Measurements from ENCODE around the gene IL18R1.

Gene IL18R1

DNA sequence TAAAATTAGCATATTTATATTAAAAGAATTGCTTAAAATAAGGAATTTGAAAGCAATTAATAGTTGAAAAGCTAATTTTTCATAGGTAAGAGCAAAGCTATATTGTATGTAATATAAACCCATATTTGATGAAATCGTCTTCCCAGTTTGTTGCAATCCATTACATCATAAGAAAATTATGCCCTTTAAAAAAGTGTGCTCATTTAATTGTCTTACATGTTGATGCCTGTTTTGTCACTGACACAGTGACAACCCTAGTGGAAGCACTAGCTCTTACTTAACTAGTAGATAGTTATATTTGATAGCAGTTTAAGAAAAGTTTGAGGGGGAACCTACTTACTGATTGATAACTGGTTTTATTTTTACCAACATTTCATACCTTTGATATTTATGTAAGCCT, 37.3 kb downstream of the IL18R1 start:
- no peak for DNase-seq

DNA sequence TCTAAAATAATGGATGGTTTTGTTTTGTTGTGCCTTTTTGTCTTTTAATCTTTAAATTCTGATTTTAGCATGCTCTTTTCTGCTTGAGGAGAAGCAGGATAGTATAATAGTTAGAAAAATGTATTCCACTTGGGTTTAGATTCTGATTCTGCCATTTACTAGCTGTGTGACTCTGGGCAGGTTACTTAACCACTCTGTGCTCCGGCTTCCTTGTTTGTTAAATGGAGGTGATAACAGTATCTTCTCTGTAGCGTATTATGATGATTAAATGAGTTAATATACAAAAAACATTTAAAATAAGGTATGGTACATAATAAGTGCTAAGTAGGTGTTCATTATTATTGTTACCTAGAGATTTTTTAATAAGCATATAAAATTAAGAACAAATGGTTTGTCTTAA, 40.4 kb downstream of the IL18R1 start:
- no peak for DNase-seq

DNA sequence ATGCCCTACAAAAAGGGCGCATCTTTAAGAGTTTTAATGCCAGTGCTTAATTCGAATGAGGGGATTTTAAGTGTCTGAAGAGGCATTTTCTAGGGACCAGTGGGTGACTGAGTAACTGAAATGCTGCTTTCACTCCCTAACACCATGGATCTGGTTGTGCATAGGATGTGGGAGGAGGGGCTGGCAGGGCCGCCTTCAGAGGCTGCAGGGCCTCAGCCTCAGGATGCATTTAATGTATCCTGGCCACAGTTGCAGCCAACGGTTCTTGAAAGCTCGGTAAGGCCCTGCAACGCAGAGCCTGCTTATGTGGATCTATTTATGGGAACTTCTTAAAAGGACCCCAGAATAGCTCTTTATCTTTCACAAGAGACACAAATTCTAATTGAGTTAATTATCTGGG, 41.6 kb downstream of the IL18R1 start:
- DNase-seq = no peak

DNA sequence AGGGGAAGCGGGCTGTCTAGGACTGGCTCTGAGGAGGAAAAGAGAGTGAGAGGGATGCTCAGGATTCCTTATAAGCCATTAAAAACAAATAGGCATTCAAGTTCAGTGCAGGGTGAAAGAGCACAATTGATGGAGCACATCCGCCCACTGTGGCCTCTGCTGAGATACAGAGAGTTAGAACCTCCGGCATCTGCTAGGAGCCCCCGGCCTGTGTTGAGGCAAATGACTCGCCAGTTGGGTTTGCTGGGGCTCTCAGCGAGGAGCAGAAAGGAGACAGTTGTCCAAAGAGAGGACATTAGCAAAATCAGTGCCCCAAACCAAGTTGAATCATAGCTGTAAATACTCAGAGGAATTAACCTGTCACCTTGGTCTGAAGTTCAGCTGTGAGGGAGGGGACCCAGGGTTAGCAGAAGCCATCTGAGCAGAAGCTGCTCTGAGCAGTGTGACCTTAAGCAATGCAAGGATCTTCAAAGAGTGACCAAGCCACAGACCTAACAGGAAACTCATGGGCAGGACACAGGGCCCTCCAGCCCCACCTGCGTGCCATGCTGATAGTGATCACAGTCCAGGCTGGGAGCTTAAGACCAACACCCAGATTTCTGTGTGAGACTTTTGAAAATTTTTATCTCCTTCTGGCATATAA, 44.0 kb downstream of the IL18R1 start:
- no peak for DNase-seq

DNA sequence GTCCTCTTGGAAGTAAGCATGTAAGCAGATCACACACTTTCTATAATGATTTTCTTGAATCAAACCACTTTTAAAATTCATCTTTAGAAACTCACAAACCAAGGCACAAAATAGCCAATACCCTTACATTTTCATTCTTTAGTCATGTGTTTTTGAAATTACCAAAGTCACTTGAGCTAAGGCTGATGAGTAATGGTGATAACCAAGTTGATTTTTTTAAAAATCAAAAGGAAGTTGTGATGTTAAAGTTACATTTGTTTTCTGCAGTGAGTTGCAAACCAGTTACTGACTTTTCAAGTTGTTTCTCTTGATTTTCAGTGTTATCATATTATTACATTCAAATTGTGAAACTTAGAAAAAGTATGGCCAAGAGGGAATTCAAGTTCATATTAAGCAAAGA, 45.9 kb downstream of the IL18R1 start:
- DNase-seq = no peak

DNA sequence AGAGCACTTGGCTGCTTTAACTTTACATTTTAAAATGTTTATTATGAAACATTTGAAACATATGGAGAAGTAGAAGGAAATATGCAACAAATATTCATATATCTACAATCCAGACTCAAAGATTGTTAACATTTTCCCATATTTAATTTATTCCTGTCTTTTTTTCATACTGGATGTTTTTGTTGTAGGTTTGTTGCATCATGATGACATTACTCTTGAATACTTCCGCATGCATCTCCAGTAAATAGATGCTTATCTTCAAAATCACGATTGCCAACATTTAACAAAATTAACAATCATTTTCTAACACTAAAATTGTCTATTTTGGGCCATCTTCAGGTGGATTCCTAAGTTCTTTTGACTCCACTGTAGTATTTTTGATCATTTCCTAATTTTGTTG, 46.3 kb downstream of the IL18R1 start:
- no peak for DNase-seq

DNA sequence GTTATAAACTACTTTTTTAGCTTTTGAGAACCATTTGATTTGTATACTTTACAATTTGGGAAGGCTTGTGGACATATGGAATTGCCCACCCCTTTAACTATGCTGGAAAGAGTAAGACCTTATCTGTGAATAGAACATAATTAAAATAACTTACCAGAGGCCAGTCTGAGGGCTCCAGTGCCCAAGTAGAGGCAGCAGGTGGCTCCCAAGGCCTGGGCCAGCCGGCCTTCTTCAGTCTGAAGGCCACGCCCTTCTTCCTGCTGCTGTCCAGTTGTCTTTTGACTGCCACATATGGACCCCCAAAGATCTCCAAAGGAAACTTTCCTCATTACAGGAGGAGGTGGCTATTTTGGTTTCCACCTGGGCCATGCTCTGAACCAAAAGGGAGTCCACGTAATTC, 55.4 kb downstream of the IL18R1 start:
- DNase-seq = no peak

DNA sequence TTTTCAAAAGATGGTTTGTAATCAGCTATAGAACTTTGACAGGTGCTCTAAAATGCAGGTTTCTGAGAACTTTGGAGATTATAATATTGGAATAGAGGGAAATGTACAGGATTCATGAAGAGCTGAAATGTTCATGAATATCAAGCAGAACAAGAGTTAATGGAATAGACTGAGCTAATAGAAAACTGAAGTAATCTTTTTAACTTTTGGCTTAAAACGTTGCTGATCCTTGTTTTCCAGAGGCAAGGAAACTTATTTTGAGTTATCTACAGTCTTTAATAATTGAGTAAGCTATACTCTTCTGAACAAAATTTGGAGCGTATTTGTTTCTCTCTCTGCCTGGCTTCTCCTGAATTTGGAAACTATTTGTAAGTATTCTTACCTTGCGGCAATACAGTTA, 56.6 kb downstream of the IL18R1 start:
- DNase-seq = no peak

DNA sequence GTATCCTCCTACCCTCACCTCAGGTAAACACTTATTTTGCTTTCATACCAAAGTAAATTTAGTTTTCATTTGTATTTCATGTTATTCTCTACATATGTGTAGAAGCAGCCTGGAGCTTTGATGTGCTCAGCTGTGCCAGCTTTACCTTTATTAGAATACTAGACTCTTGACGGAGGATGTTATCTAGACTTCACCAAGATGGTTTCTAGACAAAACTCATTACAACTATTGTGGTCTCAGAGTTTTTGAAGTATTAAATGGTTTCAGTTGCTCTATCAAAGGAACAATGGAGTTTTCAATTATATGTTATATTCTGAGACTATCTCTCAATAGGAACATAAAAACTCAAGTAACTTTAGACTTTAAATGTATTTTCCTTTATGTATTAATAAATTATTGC, 62.4 kb downstream of the IL18R1 start:
- DNase-seq = no peak

DNA sequence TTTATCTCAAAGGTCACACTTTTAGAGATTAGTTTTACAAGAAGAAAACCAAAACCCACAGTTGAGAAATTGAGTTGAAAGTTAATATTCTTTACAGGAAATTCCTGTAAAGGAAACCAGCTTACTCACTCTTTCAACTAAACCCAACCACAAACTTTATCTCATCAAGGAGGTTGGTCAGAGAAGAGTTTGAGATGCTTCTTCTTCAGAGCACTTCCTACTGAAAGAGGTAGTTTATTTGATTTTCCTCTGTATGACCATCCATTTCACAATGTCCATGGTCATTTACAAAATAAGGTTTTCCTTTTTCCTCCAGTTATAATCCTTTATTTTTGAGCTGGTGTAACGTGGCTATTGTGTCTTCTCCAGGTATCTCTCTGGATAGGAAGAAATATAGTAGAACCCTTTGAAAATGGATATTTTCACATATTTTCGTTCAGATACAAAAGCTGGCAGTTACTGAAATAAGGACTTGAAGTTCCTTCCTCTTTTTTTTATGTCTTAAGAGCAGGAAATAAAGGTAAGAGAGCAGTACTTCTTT, 62.9 kb downstream of the IL18R1 start:
- no peak for DNase-seq

DNA sequence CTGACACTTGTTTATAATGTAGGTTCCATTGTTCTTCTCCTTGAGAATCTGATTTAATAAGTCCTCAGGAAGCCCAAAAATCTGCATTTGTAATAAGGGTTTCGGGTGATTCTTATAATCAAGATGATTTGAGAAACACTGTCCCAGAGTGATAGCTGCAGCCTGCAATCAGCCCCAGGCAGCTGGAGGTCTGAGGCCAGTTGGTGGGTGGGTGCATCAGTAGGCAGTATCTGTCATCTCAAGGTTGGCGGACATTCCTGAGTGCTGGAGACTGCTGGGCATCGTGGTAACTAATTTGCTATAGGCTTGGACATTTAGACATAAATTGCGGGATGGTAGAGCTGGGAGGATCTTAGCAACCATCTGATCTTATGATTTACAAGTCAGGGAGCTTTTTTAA, 64.7 kb downstream of the IL18R1 start:
- no peak for DNase-seq

DNA sequence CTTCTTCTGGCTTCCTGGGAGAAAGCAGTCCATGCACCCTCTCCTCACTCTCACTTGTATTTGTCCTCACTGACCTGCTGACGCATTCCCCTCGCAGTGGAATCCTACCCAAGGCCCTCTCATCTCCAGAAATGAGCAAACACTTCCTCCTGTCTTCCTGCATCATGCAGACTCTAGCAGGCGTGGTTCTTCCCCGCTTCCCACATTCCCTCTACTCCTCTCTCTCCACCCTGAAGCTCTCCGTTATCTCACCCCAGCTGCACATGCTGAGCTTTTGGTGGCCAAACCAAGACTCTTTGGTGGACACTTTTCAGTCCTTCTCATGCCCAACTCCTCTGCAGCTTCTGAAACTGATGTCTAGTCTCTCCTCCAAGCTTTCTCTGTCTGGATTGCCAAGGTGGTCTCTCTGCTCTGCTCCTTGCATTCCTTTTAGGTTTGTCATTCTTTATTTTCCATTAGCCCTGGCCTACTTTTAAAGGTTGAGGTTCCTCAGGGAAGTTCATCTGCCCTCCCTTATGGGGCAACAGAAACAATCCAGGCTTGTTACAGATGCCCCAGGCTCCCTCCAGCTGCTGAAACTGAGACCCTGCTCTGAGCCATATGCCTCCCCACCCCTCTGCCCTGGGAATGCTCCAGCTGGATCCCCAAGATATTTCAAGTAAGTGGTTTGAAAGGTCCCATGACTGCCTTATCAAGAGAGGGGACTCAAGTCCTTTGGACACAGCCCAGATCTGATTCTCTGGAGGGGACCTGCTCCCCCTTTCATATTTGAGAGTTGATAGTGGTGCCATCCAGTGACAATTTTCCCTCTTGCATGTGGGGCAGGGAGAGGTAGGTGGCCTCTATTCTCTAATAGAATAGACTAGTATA, 66.5 kb downstream of the IL18R1 start:
- no peak for DNase-seq

DNA sequence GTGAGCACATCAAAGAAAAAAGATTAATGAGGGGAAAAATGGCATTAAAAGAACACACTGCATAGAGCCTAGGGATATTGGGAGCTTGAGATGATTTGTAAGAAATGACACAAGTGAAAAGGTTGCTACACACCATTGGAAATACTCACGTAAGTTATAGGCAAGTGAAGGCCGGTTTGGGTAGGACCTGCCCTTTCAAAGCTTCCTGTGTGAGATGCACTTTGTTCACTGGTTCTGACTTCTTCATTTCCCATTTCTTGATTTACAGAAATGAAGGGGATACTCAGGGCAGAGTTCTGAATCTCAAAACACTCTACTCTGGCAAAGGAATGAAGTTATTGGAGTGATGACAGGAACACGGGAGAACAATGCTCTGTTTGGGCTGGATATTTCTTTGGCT, 67.3 kb downstream of the IL18R1 start, which contains the start of gene IL18RAP:
TSS of gene IL18RAP (plus strand) at position 251 of the 400 bp plus-strand sequence. CDS start at position 369, 118 bp downstream.
- DNase-seq = no peak

DNA sequence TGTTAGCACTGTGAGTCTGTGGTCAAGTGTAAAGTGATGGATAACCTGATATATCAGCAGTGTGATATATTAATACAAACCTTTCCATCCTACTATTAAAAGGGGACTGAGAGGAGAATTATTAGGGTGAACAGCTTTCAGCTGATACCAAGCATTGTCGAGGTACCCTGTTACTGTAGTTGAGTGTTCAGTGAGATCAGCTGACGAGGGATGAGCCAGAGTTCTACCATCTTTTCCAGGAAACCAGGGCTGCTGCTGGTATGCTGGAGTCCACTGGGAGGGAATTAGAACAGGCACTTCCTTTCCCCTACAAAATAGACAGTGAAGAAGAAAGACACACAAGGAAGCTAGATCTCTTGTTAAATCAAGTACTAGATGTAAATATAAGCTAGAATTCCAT, 67.8 kb downstream of the IL18R1 start:
- no peak for DNase-seq

DNA sequence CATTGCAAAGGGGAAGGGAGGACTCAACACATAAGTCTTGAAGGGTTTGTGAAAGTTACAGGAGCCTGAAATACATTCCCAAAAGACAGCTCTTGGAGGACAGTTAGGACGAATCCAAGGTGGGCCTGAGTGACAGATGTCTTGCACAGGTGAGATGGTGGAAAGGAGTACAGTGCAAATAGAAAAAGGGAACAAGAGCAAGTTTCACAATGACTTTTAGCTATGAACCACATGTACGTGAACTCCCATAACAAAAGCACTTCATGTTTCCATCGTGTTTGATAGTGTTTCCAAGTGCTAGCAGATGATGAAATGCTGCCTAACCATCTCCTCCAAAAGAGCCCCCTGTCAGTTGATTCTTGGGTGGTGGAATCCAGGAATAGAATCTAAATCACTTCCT, 69.2 kb downstream of the IL18R1 start:
- no peak for DNase-seq

DNA sequence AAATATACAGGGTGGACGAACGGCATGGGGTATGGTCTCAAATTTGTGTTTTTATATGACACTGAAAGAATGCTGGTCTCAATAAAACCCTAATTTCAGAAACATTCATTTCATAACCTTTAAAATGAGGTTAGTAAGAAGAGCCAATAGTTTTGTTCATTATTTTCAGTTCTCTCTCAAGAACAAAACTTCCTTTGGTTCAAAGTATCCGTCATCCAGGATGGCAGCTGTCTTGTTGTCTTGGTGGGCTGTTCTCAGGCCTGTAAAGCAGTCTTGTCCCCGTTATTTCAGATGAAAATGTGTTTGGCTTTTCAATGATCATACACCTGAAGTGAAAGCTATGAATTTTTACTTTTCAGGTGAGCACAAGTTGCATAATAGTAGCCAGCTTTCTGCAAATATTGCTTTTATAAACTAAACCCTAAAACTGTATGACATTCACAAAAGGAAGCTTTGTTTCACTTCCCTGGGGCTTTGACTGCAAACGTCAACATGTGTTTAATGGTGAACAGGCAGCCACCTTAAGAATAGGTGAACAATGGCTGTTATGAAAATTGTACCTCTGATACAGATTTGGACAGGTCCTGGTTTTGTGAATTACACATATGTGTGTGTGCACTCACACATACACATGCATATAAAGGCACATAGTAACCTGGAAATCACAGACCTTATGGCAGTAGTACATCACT, 70.0 kb downstream of the IL18R1 start:
- no peak for DNase-seq

DNA sequence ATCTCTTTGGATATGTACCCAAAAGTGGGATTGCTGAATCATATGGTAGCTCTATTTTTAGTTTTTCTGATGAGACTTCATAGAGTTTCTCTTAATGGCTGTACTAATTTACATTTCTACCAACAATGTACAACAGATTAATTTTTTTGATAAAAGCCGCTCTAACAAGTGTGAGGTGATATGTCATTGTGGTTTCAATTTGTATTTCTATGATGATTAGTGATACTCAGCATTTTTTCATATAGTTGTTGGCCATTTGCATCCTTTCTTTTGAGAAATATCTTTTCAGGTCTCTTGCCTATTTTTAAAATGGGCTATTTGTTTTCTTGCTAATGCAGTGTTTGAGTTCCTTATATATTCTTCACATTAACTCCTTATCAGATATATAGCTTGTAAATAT, 71.7 kb downstream of the IL18R1 start:
- no peak for DNase-seq

DNA sequence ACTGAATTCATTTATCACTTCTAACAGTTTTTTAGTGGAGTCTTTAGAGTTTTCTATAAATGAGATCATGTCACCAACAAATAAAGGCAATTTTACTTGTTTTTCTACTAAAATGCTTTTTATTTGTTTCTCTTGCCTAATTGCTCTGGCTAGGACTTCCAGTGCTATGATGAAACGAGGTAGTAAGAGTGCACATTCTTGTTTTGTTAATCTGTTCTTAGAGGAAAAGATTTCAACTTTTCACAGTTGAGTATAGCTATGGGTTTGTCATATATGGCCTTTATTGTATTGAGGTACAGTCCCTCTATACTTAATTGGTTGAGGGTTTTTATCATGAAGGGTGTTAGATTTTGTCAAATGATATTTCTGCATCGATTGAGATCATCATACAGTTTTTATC, 73.0 kb downstream of the IL18R1 start:
- DNase-seq = no peak

DNA sequence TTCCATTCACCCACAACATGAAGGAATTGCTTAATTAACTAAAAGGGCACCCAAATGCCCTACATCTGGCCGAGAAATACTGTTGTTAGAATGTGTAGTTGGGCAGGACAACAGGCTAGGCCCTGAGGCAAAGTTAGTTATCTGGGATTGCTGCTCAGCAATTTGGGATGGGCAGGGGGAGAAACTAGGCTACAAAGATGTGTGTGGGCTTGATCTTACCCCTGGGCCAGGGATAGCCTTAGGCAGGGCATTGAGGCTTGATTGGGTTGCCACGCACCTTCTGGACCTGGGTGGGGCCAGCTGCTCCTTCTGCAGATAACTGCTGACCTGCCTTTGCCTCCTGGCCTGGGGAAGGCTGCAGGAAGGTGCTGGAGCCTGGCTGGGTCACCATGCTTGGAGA, 76.8 kb downstream of the IL18R1 start:
- no peak for DNase-seq

DNA sequence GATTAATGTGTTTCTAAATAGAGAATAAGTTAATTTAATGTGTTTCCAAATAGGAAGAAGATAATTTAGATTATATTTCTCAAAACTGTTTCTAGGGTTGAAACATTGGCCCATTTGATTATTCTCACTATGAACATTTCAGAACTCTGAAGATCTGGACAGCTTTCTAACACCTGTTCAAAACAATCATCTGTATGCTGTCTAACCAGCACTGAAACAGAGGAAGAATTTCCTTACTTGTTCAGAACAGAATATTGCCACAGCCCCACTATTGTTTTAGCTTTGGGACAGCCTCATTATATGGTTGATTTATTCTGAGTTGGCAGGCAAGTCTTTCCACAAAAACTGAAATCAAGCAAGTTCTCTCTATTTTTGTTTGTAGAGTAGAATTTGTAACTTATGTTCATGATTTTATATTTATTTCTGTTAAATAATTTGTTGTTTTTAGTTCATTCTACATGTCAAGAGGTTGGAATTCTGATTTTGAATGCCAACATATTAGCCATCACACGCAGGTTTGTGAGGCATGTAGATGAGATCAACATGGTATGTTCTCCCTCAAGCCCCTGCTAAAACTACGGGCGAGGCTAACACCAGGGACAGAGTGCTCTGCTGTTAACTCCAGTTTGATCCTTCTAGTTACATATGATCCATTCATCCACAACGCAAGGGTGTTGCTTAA, 78.5 kb downstream of the IL18R1 start:
- DNase-seq = no peak

DNA sequence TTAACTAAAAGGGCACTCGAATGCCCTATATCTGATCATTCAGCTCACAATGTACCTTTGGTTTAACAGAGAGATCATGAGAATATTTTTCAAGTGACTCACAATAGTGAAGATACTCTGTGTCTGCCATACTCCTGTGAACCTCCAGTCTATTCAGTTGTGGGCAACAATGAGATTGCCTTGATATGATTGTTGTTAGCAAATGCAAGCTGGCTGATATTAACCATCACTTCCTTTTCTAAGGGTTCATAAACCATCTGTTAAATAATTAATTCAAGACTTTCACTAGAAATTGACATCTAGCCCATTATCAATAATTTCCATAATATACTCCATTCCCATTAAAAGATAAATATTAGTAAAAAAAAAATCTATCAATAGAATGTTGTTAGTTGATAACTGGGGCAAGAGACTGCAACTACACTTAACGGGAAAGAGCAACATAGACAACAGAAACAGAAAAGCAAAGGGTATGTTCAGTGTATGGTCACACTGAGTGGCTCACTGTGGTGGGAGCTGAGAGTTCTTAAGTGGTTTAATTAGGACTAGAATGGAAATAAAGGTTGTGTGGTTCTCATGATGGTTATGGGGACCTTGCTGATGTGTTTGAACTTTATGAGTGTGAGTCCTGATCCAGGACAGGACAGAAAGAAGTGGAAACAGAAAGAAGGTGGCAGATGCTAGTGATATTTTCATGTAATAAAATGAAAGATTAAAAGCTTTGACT, 79.2 kb downstream of the IL18R1 start:
- DNase-seq = no peak

DNA sequence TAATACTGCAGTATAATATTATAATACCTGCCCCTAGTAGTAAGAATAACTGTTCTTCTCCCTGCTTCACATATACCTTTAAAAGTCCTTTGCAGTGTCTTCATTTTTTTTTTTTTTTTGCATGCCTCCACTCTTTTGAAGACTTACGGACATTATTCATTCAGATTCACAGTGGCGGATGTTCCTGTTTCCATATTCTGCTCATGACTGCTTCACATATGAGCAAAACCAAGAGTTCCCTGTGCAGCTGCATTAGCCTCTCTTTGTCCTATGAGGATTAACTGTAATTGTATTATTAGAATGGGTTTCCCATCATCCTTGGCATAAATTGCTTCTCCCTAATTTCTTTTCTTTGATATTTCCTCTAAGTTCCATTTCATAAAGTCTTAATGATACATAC, 80.1 kb downstream of the IL18R1 start:
- DNase-seq = no peak
